Gastroesophageal sphincter (tissue), 4 donors: Measurements from ENCODE around the gene SLC10A1. TPM values are rescaled to one million over a fixed set of nuclear protein-coding genes. Genes with fewer than 3 reads are reported as not detected.
"Not testable (repeated sequence)": the region's sequence is repeated elsewhere in the genome, so short reads cannot be mapped to it uniquely, and the experiment has no call there.

Experiments used
- ATAC-seq: fragments of 150-250 bp; one replicate; pipeline ENCODE4 v1.9.1; 2016; ENCODE audit warnings: mild to moderate bottlenecking, moderate library complexity
- H3K27ac ChIP-seq, 4 donors: fragments of 200-600 bp; sonication (generic) in 3 of 4; 1 replicate in 3 of 4; 2 replicates in 1 of 4; pipeline ENCODE4 v1.5.1; 2016 to 2019
- H3K27me3 ChIP-seq: fragments of 200-600 bp; sonication (generic); one replicate; pipeline ENCODE4 v1.5.1; 2019
- H3K36me3 ChIP-seq, 2 donors: fragments of 200-600 bp; sonication (generic); one replicate each; pipeline ENCODE4 v1.5.1; 2019; ENCODE audit warnings: control low read depth in 1 of 2
- H3K4me1 ChIP-seq, 3 donors: fragments of 200-600 bp; sonication (generic); 1 replicate in 2 of 3; 2 replicates in 1 of 3; pipeline ENCODE4 v1.5.1; 2016 to 2019; ENCODE audit warnings: control low read depth in 2 of 3
- H3K4me3 ChIP-seq, 2 donors: fragments of 200-600 bp; sonication (generic); one replicate each; pipeline ENCODE4 v1.5.1; 2019; ENCODE audit warnings: mild to moderate bottlenecking in 1 of 2, moderate library complexity in 1 of 2
- H3K9me3 ChIP-seq, 3 donors: fragments of 200-600 bp; sonication (generic); one replicate each; pipeline ENCODE4 v1.5.1; 2017 to 2019; ENCODE audit warnings: control low read depth in 2 of 3
- EP300 ChIP-seq: sonication (generic); formaldehyde crosslinking; IDR thresholded peaks from one replicate; pipeline ENCODE4 v1.6.1; 2017; ENCODE audit warnings: antibody characterized with exemption, mild to moderate bottlenecking
- POLR2A ChIP-seq, 2 donors: fragments of 450-650 bp; IDR thresholded peaks; one replicate each; pipeline ENCODE4 v1.6.1; 2017; ENCODE audit warnings: antibody characterized with exemption in 2 of 2, mild to moderate bottlenecking in 2 of 2, moderate library complexity in 1 of 2
- POLR2AphosphoS5 ChIP-seq: sonication (generic); formaldehyde crosslinking; IDR thresholded peaks from one replicate; pipeline ENCODE4 v1.6.1; 2017; ENCODE audit warnings: antibody characterized with exemption
- WGBS, 2 donors: methylation state at CpG; one replicate each; pipeline ENCODE4 v1.1.5; 2018; ENCODE audit warnings: low coverage in 1 of 2; 5-methylcytosine and 5-hydroxymethylcytosine counted together
- total RNA-seq, 4 donors: library from RNA; depleted of rRNA; stranded (reverse); fragments of >200 nt; gene quantifications; one replicate each; pipeline ENCODE4 v1.1.0, GENCODE V29; 2016
- TF ChIP-seq, protein P1 (sequence below), 4 experiments: fragments of 200-600 bp in 2 of 4; fragments of 450-650 bp in 2 of 4; sonication (generic) in 1 of 4; IDR thresholded peaks; one replicate each; pipeline ENCODE4 v1.5.1; 2017 to 2019; ENCODE audit warnings: antibody characterized with exemption in 4 of 4, mild to moderate bottlenecking in 2 of 4, moderate library complexity in 2 of 4

The SLC10A1 gene
- total RNA-seq, 4 donors from 2014 or later = not detected

DNA sequence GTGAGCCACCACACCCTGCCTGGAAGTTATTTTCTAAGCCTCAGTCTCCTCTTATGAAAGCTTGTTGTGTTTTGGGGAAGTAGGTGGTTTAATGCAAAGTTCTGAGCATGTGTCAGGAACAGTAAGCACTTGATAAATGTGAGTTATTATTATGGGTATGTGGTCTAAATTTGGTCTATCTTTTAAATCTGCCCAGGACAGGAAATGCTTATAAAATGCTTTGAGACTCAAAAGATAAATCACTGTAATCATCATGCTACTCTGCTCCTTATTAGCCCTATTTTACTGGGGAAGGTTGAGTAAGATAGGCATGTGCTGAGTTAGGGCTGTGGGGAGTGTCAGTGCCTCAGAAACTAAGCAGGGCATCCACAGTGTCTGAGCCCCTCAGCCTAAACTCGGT is 43.2 kb downstream of the SLC10A1 start:
- Histone ChIP-seq H3K9me3 (no peaks in the 10 kb centered on the region), H3K36me3 (no peaks in the 10 kb centered on the region), H3K4me1 (no peaks in the 10 kb centered on the region), H3K4me3 (no peak overlapping the region), H3K27ac (no peak overlapping the region), H3K27me3 (peaks cover 6% of the 10 kb centered on the region)
- WGBS, 2 donors = 82 to 89% methylated on average over 1 of the region's 1 CpG
- no peak for ATAC-seq
- TF ChIP-seq, protein P1, sequence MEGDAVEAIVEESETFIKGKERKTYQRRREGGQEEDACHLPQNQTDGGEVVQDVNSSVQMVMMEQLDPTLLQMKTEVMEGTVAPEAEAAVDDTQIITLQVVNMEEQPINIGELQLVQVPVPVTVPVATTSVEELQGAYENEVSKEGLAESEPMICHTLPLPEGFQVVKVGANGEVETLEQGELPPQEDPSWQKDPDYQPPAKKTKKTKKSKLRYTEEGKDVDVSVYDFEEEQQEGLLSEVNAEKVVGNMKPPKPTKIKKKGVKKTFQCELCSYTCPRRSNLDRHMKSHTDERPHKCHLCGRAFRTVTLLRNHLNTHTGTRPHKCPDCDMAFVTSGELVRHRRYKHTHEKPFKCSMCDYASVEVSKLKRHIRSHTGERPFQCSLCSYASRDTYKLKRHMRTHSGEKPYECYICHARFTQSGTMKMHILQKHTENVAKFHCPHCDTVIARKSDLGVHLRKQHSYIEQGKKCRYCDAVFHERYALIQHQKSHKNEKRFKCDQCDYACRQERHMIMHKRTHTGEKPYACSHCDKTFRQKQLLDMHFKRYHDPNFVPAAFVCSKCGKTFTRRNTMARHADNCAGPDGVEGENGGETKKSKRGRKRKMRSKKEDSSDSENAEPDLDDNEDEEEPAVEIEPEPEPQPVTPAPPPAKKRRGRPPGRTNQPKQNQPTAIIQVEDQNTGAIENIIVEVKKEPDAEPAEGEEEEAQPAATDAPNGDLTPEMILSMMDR (IDR thresholded peaks at IDR 0.05) = no peak
- TF ChIP-seq POLR2A (IDR thresholded peaks at IDR 0.05) (no peak), POLR2AphosphoS5 (no peak), EP300 (no peak)

DNA sequence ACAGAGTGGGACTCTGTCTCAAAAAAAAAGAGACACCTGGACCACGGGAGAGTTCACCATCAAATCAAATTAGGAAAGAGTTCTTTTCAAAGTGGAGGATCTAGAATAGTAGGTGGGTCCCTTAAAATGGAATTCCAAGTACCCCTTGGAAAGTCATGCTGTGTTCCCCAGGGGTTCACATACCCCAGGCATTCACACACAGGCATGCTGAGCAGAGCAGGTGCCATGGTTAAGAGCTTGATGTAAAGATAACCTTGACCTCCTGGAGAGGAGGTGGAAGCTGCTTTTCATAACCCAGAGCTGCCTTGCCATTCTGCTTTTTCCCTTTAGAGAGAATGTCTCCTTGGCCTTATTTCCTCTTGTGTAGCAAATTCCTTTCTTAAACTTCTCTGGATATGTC is 44.3 kb downstream of the SLC10A1 start:
- 71% methylated on average over 1 of the region's 1 CpG; no CpG with 5 or more reads in 1 of the 2 donors for WGBS, 2 donors
- TF ChIP-seq, protein P1 (IDR thresholded peaks at IDR 0.05) = no peak
- TF ChIP-seq EP300 (no peak), POLR2AphosphoS5 (no peak), POLR2A (IDR thresholded peaks at IDR 0.05) (no peak)
- Histone ChIP-seq H3K9me3 (no peaks in the 10 kb centered on the region), H3K36me3 (no peaks in the 10 kb centered on the region), H3K27me3 (no peaks in the 10 kb centered on the region), H3K4me3 (no peak overlapping the region), H3K27ac (no peak overlapping the region), H3K4me1 (no peaks in the 10 kb centered on the region)
- ATAC-seq = no peak

DNA sequence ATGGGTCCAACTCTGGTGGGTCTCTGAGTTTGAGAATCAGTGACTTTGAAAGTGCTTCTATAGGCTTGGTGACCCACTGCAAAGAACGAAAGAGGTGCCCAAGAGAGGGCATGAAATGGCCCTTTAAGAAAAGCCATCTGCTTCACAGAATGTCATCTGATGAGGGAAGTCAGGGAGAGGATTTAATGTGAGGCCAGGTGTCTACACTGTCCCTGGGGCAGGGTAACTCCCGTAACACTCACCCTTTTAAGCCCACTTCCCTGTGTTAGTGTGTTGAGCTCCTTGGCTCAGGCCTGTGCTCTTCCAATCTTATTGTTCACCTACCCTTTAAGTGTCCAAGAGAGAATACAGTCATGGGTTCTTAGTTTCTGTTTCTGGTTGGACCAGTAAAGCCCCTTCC is 46.5 kb downstream of the SLC10A1 start:
- no peak for TF ChIP-seq POLR2AphosphoS5
- TF ChIP-seq, protein P1 (IDR thresholded peaks at IDR 0.05) = no peak
- TF ChIP-seq EP300 = no peak
- no peaks in the 10 kb centered on the region for H3K27me3 ChIP-seq
- H3K36me3 ChIP-seq = no peaks in the 10 kb centered on the region
- H3K4me3 ChIP-seq = no peak overlapping the region
- no peak for ATAC-seq
- WGBS, 2 donors = 94 to 100% methylated on average over 1 to 2 of the region's 2 CpGs
- H3K9me3 ChIP-seq = no peaks in the 10 kb centered on the region
- no peak overlapping the region for H3K27ac ChIP-seq
- H3K4me1 ChIP-seq = no peaks in the 10 kb centered on the region

DNA sequence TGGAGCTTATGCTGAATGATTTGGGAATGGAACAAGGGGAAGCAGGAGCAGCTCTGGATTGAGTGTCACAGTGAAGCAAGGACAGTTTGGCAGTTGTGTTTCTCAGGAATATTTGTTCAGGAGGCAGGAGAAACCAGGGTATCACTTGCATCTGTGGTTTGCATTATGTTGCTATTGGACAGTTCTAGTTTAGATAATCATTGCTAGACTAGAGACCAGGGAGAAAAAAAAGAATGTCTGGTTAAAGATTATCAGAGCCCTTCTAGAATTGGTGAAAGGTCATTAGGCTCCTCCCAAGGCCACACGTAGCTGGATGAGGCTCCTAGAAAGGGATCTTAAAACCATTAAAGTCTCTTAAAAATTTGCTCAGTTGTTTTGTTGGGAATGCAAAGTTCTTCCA is 47.1 kb downstream of the SLC10A1 start:
- Histone ChIP-seq H3K4me3 (no peak overlapping the region), H3K27ac (no peak overlapping the region), H3K27me3 (no peaks in the 10 kb centered on the region), H3K36me3 (no peaks in the 10 kb centered on the region), H3K4me1 (no peaks in the 10 kb centered on the region), H3K9me3 (no peaks in the 10 kb centered on the region)
- 75 to 77% methylated on average over 1 of the region's 1 CpG for WGBS, 2 donors
- ATAC-seq = no peak
- no peak for TF ChIP-seq EP300
- TF ChIP-seq POLR2A (IDR thresholded peaks at IDR 0.05) = no peak
- TF ChIP-seq, protein P1 (IDR thresholded peaks at IDR 0.05) = no peak
- no peak for TF ChIP-seq POLR2AphosphoS5

DNA sequence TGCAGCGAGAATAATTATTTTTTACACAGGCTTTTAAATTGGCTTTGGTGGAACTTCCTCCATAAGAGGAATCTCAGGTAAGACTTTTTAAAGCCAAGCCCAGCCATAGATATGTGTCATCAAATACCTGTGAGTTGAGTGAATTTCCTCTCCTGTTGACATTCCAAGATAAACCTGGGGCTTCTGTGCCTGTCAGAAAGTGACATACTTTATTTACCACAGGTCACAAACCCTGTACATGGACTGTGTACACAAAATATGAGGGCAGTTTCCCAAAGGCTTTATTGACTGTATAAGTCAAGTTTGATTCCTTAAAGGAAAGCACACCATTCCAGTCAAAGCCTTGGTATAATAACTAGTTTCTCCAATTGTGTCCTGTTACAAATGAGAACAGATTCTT is 56.0 kb downstream of the SLC10A1 start:
- ATAC-seq = no peak
- H3K36me3 ChIP-seq = no peaks in the 10 kb centered on the region

DNA sequence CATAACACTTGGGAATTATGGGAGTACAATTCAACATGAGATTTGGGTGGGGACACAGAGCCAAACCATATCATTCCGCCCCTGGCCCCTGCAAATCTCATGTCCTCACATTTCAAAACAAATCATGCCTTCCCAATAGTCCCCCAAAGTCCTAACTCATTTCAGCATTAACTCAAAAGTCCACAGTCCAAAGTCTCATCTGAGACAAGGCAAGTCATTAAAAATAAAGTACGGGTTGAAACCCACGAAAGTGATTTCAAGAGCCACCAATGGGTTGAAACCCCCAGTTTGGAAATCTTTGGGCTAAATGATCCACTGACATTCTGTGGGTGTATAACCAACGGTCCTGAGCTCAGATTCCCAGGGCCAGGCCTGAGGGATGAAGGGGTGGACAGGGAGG is 60.6 kb downstream of the SLC10A1 start:
- H3K4me1 ChIP-seq, H3K9me3 ChIP-seq: not testable (repeated sequence)
- 72 to 79% methylated on average over 3 of the region's 4 CpGs for WGBS, 2 donors

More for the DNA sequence above, 56.0 kb downstream of the SLC10A1 start:
- Histone ChIP-seq H3K27me3 (no peaks in the 10 kb centered on the region), H3K9me3 (no peaks in the 10 kb centered on the region), H3K27ac (no peak overlapping the region), H3K4me1 (no peaks in the 10 kb centered on the region), H3K4me3 (no peak overlapping the region)
- TF ChIP-seq, protein P1 (IDR thresholded peaks at IDR 0.05) = no peak
- WGBS, 2 donors = 86 to 100% methylated on average over 1 of the region's 1 CpG

DNA sequence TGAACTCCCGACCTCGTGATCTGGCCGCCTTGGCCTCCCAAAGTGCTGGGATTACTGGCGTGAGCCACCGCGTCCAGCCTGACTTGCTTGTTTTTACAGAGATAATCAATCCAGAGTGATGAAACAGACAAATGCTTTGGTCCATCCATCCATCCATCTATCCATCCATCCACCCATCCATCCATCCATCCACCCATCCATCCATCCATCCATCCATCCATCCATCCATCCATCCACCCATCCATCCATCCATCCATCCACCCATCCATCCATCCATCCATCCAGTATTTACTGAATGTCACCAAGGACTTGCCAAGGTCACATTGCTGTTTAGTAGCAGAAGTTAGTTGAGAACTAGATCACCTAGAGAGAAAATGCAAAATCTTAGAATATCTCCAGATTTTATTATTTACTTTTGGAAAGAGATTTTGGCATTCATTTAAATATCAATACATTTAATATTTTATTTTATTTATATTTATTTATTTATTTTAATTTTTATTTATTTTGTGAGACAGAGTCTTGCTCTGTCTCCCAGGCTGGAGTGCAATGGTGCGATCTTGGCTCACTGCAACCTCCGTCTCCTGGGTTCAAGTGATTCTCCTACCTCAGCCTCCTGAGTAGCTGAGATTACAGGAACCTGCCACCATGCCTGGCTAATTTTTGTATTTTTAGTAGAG is 65.0 kb downstream of the SLC10A1 start:
- H3K9me3 ChIP-seq, H3K4me1 ChIP-seq, H3K4me3 ChIP-seq, H3K27ac ChIP-seq, ATAC-seq, H3K36me3 ChIP-seq: not testable (repeated sequence)
- WGBS, 2 donors = 89 to 90% methylated on average over 2 to 8 of the region's 8 CpGs
- H3K27me3 ChIP-seq = peaks cover 16% of the 10 kb centered on the region

More for the DNA sequence above, 60.6 kb downstream of the SLC10A1 start:
- not testable (repeated sequence) for H3K27ac ChIP-seq, ATAC-seq, H3K36me3 ChIP-seq, H3K4me3 ChIP-seq
- peaks cover 16% of the 10 kb centered on the region for H3K27me3 ChIP-seq
